Right lobe of liver (tissue), 4 donors: Measurements from ENCODE around the gene CAMTA1.

Experiments
- CTCF ChIP-seq, 4 donors: fragments of 200-600 bp in 3 of 4; fragments of 450-650 bp in 1 of 4; IDR thresholded peaks; one replicate each; pipeline versions ENCODE4 v1.5.1 to v1.8.0; 2016 to 2022; ENCODE audit warnings: antibody characterized with exemption in 4 of 4, mild to moderate bottlenecking in 2 of 4
- POLR2A ChIP-seq: fragments of 450-650 bp; IDR thresholded peaks from one replicate; pipeline ENCODE4 v1.6.1; 2017; ENCODE audit warnings: antibody characterized with exemption, mild to moderate bottlenecking
- donor health status: DM: no; HTN: no; CAD: no.
- donor health status: DM: no; HTN: no; CAD: no.
- donor health status: DM: no; HTN: yes; CAD: no.

GRCh38 chr1:7769673-7770412, 984.6 kb downstream of the CAMTA1 start:
- TF ChIP-seq POLR2A (no peak), CTCF (IDR thresholded peaks at IDR 0.05) (no peak)
